H1 (cell line): ENCODE results near the gene KCNMA1. TPM values are rescaled to one million over a fixed set of nuclear protein-coding genes. Genes with fewer than 3 reads are reported as not detected.

Source experiments
- BRCA1 ChIP-seq: IDR thresholded peaks from 2 replicates; pipeline ENCODE4 v1.6.1; 2012; ENCODE audit warnings: low read depth, low read length, improper control_type of control experiment
- CBX8 ChIP-seq: fragments of 300-800, 300-1000 bp; sonication (generic); IDR thresholded peaks from 2 replicates; pipeline ENCODE4 v1.7.1; 2016; ENCODE audit warnings: low read depth, low read length, borderline replicate concordance
- EP300 ChIP-seq, 2 experiments: IDR thresholded peaks; 1 replicate in 1 of 2; 2 replicates in 1 of 2; pipeline ENCODE4 v1.6.1; 2011 to 2012; ENCODE audit warnings: low read depth in 2 of 2, low read length in 2 of 2, mild to moderate bottlenecking in 2 of 2, borderline replicate concordance in 1 of 2, inconsistent platforms in 1 of 2, moderate library complexity in 1 of 2
- GABPA ChIP-seq: IDR thresholded peaks from 2 replicates; pipeline ENCODE4 v1.6.1; 2011; ENCODE audit warnings: mild to moderate bottlenecking, low read length, moderate library complexity, borderline replicate concordance; ENCODE audit not compliant: insufficient read depth
- GTF2F1 ChIP-seq: IDR thresholded peaks from 2 replicates; pipeline ENCODE4 v1.6.1; 2012; ENCODE audit warnings: low read depth, low read length, improper control_type of control experiment, borderline replicate concordance
- HDAC2 ChIP-seq, 2 experiments: fragments of 300-600 bp in 1 of 2; sonication (generic) in 1 of 2; IDR thresholded peaks; 2 replicates each; pipeline ENCODE4 v1.6.1; 2011 to 2012; ENCODE audit warnings: low read depth in 2 of 2, low read length in 2 of 2, mild to moderate bottlenecking in 2 of 2, moderate library complexity in 2 of 2, borderline replicate concordance in 1 of 2, inconsistent platforms in 1 of 2
- KDM5A ChIP-seq: fragments of 200-600 bp; IDR thresholded peaks from 2 replicates; pipeline ENCODE4 v1.7.1; 2012; ENCODE audit warnings: mild to moderate bottlenecking, low read length, inconsistent platforms, mixed read lengths
- MAX ChIP-seq: IDR thresholded peaks from 2 replicates; pipeline ENCODE4 v1.6.1; 2012; ENCODE audit warnings: inconsistent platforms
- POLR2AphosphoS5 ChIP-seq: IDR thresholded peaks from 2 replicates; pipeline ENCODE4 v1.6.1; 2011; ENCODE audit warnings: low read depth, low read length
- RXRA ChIP-seq: IDR thresholded peaks from 2 replicates; pipeline ENCODE4 v1.6.1; 2011; ENCODE audit warnings: low read depth, mild to moderate bottlenecking, low read length, moderate library complexity; ENCODE audit not compliant: insufficient read depth
- SUZ12 ChIP-seq: fragments of 200-600 bp; sonication (generic); IDR thresholded peaks from 2 replicates; pipeline ENCODE4 v1.6.1; 2012; ENCODE audit warnings: mild to moderate bottlenecking, inconsistent platforms, low read length, moderate library complexity, mixed read lengths
- polyA plus RNA-seq, 7 experiments: library from polyadenylated mRNA; depleted of rRNA in 3 of 7; stranded (reverse) in 5 of 7; unstranded in 2 of 7; fragments of >200 nt in 5 of 7; fragments of 200-250 nt in 2 of 7; gene quantifications; 1 replicate in 5 of 7; 2 replicates in 1 of 7; 4 replicates in 1 of 7; pipeline versions ENCODE4 v1.2.1 to v1.2.3, GENCODE V29; 2011 to 2013; ENCODE audit warnings: missing spikeins in 2 of 7, mixed read lengths in 2 of 7
- total RNA-seq: library from RNA; stranded (reverse); fragmentation: NEBNext Ultra II Directional; extraction: Animal tissue kit (Norgen Biotek cat#: 25700); gene quantifications from 2 replicates; pipeline ENCODE4 v1.2.1, GENCODE V29; 2021

KCNMA1 gene
- total and polyA plus RNA-seq, 2 of the 8 experiments (the other 6 are each of a cell fraction or from before 2014, with no cell fraction given) = 10.2 to 11.1 TPM

GRCh38 chr10:77286531-77287508, 350.8 kb downstream of the KCNMA1 start (continued):
- TF ChIP-seq POLR2AphosphoS5 = no peak
- TF ChIP-seq GTF2F1 = no peak
- no peak for TF ChIP-seq RXRA
- no peak for TF ChIP-seq MAX
- TF ChIP-seq KDM5A = no peak
- no peak for TF ChIP-seq HDAC2 (IDR thresholded peaks at IDR 0.05; ENCODE audit: borderline replicate concordance in 1 of 2, low read depth in 2 of 2, low read length in 2 of 2)
- no peak for TF ChIP-seq BRCA1
- no peak for TF ChIP-seq GABPA
- no peak for TF ChIP-seq CBX8
- no peak for TF ChIP-seq EP300 (IDR thresholded peaks at IDR 0.05; ENCODE audit: borderline replicate concordance in 1 of 2, low read depth in 2 of 2, low read length in 2 of 2)
- TF ChIP-seq SUZ12 = no peak
